ENCODE measurements around the gene LPP. TPM values are rescaled to one million over a fixed set of nuclear protein-coding genes. Genes with fewer than 3 reads are reported as not detected.

LPP gene
- total RNA-seq, 1 donor from 2014 or later: 97.4 TPM

GRCh38 chr3:188798556-188799145 is 644.7 kb downstream of the LPP start:
- no peak overlapping the region for H3K27ac ChIP-seq (replicated peaks)
- H3K9me3 ChIP-seq (replicated peaks): no peaks in the 10 kb centered on the region
- intact Hi-C loops (cut with micrococcal nuclease): no loop called here
- no peak for DNase-seq
- H3K36me3 ChIP-seq: no peaks in the 10 kb centered on the region
- no peak overlapping the region for H3K4me3 ChIP-seq
- peaks cover 51% of the 10 kb centered on the region for H3K4me1 ChIP-seq
- H3K27me3 ChIP-seq (ENCODE audit: low read depth): no peaks in the 10 kb centered on the region
- no peak for TF ChIP-seq CTCF (IDR thresholded peaks at IDR 0.05; ENCODE audit: borderline replicate concordance)

- H3K4me3 ChIP-seq: no peak overlapping the region
- peaks cover 46% of the 10 kb centered on the region for H3K4me1 ChIP-seq
- intact Hi-C loops (cut with micrococcal nuclease): no loop called here
- H3K27me3 ChIP-seq (ENCODE audit: low read depth): no peaks in the 10 kb centered on the region
- no peaks in the 10 kb centered on the region for H3K36me3 ChIP-seq
- no peak overlapping the region for H3K27ac ChIP-seq (replicated peaks)
- no peak for DNase-seq
- H3K9me3 ChIP-seq (replicated peaks): peaks cover 5% of the 10 kb centered on the region
- TF ChIP-seq CTCF (IDR thresholded peaks at IDR 0.05; ENCODE audit: borderline replicate concordance): no peak
Observed at GRCh38 chr3:188801393-188801792, 647.4 kb downstream of the LPP start.

GRCh38 chr3:188802645-188803044 is 648.7 kb downstream of the LPP start:
- intact Hi-C loops (cut with micrococcal nuclease): no loop called here
- H3K4me1 ChIP-seq: peaks cover 35% of the 10 kb centered on the region
- H3K4me3 ChIP-seq: no peak overlapping the region

DNA sequence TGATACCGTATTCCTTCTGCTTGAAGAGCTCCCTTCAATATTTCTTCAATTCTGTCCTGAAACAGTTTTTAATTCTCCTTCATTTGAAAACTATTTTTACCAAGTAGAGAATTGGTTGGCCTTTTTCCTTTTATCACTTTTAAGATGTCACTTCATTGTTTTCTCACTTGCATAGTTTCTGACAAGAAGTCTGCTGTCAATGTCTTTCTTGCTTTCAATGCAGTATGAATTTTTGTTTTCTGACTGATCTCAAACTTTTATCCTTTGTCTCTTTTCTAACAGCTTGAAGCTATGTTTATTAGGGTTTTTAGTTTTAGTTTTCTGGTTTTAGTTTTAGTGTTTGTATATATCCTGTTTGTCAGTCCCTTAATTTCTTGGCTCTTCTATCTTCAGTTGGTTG is 653.0 kb downstream of the LPP start:
- no peak overlapping the region for H3K27ac ChIP-seq (replicated peaks)
- intact Hi-C loops (cut with micrococcal nuclease): no loop called here

More at GRCh38 chr3:188802645-188803044, 648.7 kb downstream of the LPP start:
- no peaks in the 10 kb centered on the region for H3K36me3 ChIP-seq
- no peak for DNase-seq
- TF ChIP-seq CTCF (IDR thresholded peaks at IDR 0.05; ENCODE audit: borderline replicate concordance): no peak
- H3K9me3 ChIP-seq (replicated peaks): peaks cover 17% of the 10 kb centered on the region
- H3K27me3 ChIP-seq (ENCODE audit: low read depth): no peaks in the 10 kb centered on the region
- no peak overlapping the region for H3K27ac ChIP-seq (replicated peaks)

GRCh38 chr3:188812198-188812597 is 658.2 kb downstream of the LPP start:
- TF ChIP-seq CTCF (IDR thresholded peaks at IDR 0.05; ENCODE audit: borderline replicate concordance): no peak
- Histone ChIP-seq H3K36me3 (peaks cover 2% of the 10 kb centered on the region), H3K27ac (replicated peaks) (no peak overlapping the region), H3K9me3 (replicated peaks) (peaks cover 19% of the 10 kb centered on the region), H3K4me3 (no peak overlapping the region), H3K4me1 (peaks cover 7% of the 10 kb centered on the region), H3K27me3 (ENCODE audit: low read depth) (no peaks in the 10 kb centered on the region)
- no peak for DNase-seq
- intact Hi-C loops (cut with micrococcal nuclease): no loop called here

More for the DNA sequence above, 653.0 kb downstream of the LPP start:
- no peaks in the 10 kb centered on the region for H3K4me1 ChIP-seq
- peaks cover 32% of the 10 kb centered on the region for H3K9me3 ChIP-seq (replicated peaks)
- H3K4me3 ChIP-seq: no peak overlapping the region
- H3K36me3 ChIP-seq: peaks cover 2% of the 10 kb centered on the region
- no peaks in the 10 kb centered on the region for H3K27me3 ChIP-seq (ENCODE audit: low read depth)
- DNase-seq: no peak
- TF ChIP-seq CTCF (IDR thresholded peaks at IDR 0.05; ENCODE audit: borderline replicate concordance): no peak
